Spleen (tissue), 11 donors: ENCODE results near the gene ISY1. TPM values are rescaled to one million over a fixed set of nuclear protein-coding genes. Genes with fewer than 3 reads are reported as not detected.
"Not testable (repeated sequence)": the region's sequence is repeated elsewhere in the genome, so short reads cannot be mapped to it uniquely, and the experiment has no call there.

Experiments
- DNase-seq: peaks from one replicate; pipeline ENCODE4 v3.0.0-alpha.2; 2020
- H3K27ac ChIP-seq, 8 donors: fragments of 200-600 bp; sonication (generic) in 7 of 8; 1 replicate in 4 of 8; 2 replicates in 4 of 8; pipeline versions ENCODE4 v1.5.0 to v1.8.0; 2016 to 2021; ENCODE audit warnings: inconsistent platforms in 4 of 8, mild to moderate bottlenecking in 4 of 8, moderate library complexity in 1 of 8
- H3K27me3 ChIP-seq, 7 donors: fragments of 200-600 bp; sonication (generic) in 6 of 7; replicated peaks in 1 of 7; 1 replicate in 4 of 7; 2 replicates in 3 of 7; pipeline versions ENCODE4 v1.5.0 to v1.8.0; 2016 to 2021; ENCODE audit warnings: inconsistent platforms in 3 of 7, mild to moderate bottlenecking in 1 of 7
- H3K36me3 ChIP-seq, 6 donors: fragments of 200-600 bp; sonication (generic) in 5 of 6; 1 replicate in 4 of 6; 2 replicates in 2 of 6; pipeline versions ENCODE4 v1.5.0 to v1.8.0; 2016 to 2021; ENCODE audit warnings: inconsistent platforms in 2 of 6
- H3K4me1 ChIP-seq, 6 donors: fragments of 200-600 bp; sonication (generic) in 5 of 6; 1 replicate in 3 of 6; 2 replicates in 3 of 6; pipeline versions ENCODE4 v1.5.0 to v1.8.0; 2016 to 2021; ENCODE audit warnings: inconsistent platforms in 3 of 6
- H3K4me3 ChIP-seq, 8 donors: fragments of 200-600 bp; sonication (generic) in 7 of 8; 1 replicate in 4 of 8; 2 replicates in 4 of 8; pipeline versions ENCODE4 v1.5.0 to v1.8.0; 2016 to 2021; ENCODE audit warnings: inconsistent platforms in 4 of 8, mild to moderate bottlenecking in 4 of 8, moderate library complexity in 2 of 8
- H3K9me3 ChIP-seq, 8 donors: fragments of 200-600 bp; sonication (generic) in 7 of 8; 1 replicate in 4 of 8; 2 replicates in 4 of 8; pipeline versions ENCODE4 v1.5.0 to v1.8.0; 2016 to 2021; ENCODE audit warnings: inconsistent platforms in 4 of 8
- CTCF ChIP-seq, 11 experiments: fragments of 200-600 bp in 7 of 11; fragments of 450-650 bp in 4 of 11; sonication (generic) in 4 of 11; IDR thresholded peaks in 8 of 11; conservative IDR thresholded peaks in 3 of 11; 1 replicate in 7 of 11; 2 replicates in 4 of 11; pipeline versions ENCODE4 v1.4.0 to v1.8.0; 2016 to 2021; ENCODE audit warnings: antibody characterized with exemption in 11 of 11, inconsistent platforms in 4 of 11, mild to moderate bottlenecking in 1 of 11
- POLR2A ChIP-seq, 3 donors: fragments of 450-650 bp; IDR thresholded peaks; one replicate each; pipeline ENCODE4 v1.5.1; 2017; ENCODE audit warnings: antibody characterized with exemption in 3 of 3, mild to moderate bottlenecking in 1 of 3
- POLR2AphosphoS5 ChIP-seq, 3 donors: sonication (generic); formaldehyde crosslinking; IDR thresholded peaks; one replicate each; pipeline ENCODE4 v1.5.1; 2017; ENCODE audit warnings: antibody characterized with exemption in 3 of 3
- WGBS, 5 donors: extraction: QIAGEN DNeasy Blood & Tissue Kit in 3 of 5; methylation state at CpG; one replicate each; pipeline versions ENCODE4 v1.1.5 to v1.1.7; 2013 to 2018; 5-methylcytosine and 5-hydroxymethylcytosine counted together
- intact Hi-C: fragments of 100-400 bp; cut with DNase I; formaldehyde crosslinking; loops from one replicate; pipeline ENCODE4 v1.15.0; 2023; ENCODE audit warnings: low total_unique reads
- polyA plus RNA-seq, 3 donors: library from polyadenylated mRNA; stranded (reverse); fragments of 200-250 nt; gene quantifications; one replicate each; pipeline ENCODE4 v1.2.1, GENCODE V29; 2013
- total RNA-seq, 7 donors: library from RNA; depleted of rRNA in 3 of 7; stranded (reverse); fragments of >200 nt in 3 of 7; fragmentation: NEBNext Ultra II Directional in 4 of 7; extraction: Animal tissue kit (Norgen Biotek cat#: 25700) in 4 of 7; gene quantifications; one replicate each; pipeline versions ENCODE4 v1.1.0 to v1.2.1, GENCODE V29; 2016 to 2021
- donor health status: healthy with polysubstance abuse.
- donor health status: DM: no; HTN: no; CAD: no; lungs with moderate emphysema.
- donor health status: DM: no; HTN: no; CAD: no.
- donor health status: Bipolar disorder and iron deficiency.
- donor health status: healthy.
- donor health status: DM: no; HTN: no; CAD: no.
- donor health status: DM: yes; HTN: yes; CAD: no.

Gene ISY1
- total and polyA plus RNA-seq, 10 donors, result 21.4 to 33.8 (median 27.5) TPM

- H3K9me3 ChIP-seq, result no peaks in the 10 kb centered on the region
- TF ChIP-seq POLR2A (IDR thresholded peaks at IDR 0.05) (no peak), POLR2AphosphoS5 (IDR thresholded peaks at IDR 0.05) (peak in 1 of 3 donors; percentile 23)
- peak overlapping the region in 2 of 8 donors; percentile 37 to 50 for H3K27ac ChIP-seq
- DNase-seq, result no peak
- peaks cover 0 to 88% (median 19%) of the 10 kb centered on the region in 6 donors for H3K36me3 ChIP-seq
- peaks cover 18 to 86% (median 36%) of the 10 kb centered on the region in 6 donors for H3K4me1 ChIP-seq
- 55 to 82% (median 79%) methylated on average over 3 of the region's 3 CpGs for WGBS, 5 donors
- no peak overlapping the region for H3K4me3 ChIP-seq
- intact Hi-C loops, result no loop called here
- H3K27me3 ChIP-seq, result no peaks in the 10 kb centered on the region
Observed at GRCh38 chr3:129112308-129113052, 48.4 kb downstream of the ISY1 start.

DNA sequence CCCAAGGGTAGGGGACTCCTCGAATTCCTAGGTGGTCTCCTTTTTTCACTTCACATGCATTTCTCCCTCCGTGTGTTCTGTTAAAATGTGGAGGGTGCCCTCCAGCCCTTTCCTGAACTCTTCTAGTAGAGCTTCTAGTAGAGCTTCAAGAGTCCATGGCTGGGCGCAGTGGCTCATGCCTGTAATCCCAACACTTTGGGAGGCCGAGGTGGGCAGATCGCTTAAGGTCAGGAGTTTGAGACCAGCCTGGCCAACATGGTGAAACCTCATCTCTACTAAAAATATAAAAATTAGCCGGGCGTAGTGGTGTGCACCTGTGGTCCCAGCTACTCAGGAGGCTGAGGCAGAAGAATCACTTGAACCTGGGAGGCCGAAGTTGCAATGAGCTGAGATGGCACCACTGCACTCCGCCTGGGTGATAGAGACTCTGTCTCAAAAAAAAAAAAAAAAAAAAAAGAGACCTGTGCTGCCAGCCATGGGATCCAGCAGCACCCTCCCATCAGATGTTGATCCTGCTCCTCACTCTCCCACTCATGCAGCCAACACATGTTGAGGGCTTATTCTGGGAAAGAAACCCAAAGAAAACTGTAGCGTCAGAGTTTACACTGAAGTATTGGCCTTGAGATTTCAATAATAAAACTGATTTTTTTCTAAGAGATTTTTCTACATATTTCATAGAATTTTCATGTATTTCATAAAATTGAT, 49.6 kb downstream of the ISY1 start:
- intact Hi-C loops, H3K4me3 ChIP-seq, H3K9me3 ChIP-seq, H3K27me3 ChIP-seq, H3K27ac ChIP-seq, DNase-seq: not testable (repeated sequence)
- 93 to 98% (median 96%) methylated on average over 10 of the region's 10 CpGs for WGBS, 5 donors
- H3K4me1 ChIP-seq, result peaks cover 8 to 86% (median 28%) of the 10 kb centered on the region in 6 donors
- peaks cover 0 to 96% (median 31%) of the 10 kb centered on the region in 6 donors for H3K36me3 ChIP-seq

DNA sequence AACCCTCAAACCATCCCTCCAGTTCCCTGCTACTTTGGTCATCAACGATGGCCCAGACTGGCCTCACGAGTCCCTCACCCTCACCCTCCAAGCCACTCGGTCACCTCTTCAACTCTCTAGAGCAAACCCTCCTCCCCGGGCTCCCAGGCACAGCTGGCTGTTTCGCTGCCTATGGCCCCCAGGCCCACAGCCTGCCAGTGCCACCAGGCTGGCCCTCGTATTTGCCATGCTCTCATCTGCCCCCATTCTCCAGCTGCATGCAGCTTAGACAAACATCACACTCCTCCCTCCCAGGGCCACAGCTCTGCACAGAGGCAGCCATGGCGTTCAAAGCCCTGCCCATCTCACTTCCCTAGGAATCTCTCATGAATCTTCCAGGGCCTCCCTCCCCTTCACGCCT, 53.1 kb downstream of the ISY1 start:
- peak in 2 of 3 donors; percentile 14 to 48 for TF ChIP-seq POLR2AphosphoS5 (IDR thresholded peaks at IDR 0.05)
- TF ChIP-seq POLR2A (IDR thresholded peaks at IDR 0.05), result no peak

DNA sequence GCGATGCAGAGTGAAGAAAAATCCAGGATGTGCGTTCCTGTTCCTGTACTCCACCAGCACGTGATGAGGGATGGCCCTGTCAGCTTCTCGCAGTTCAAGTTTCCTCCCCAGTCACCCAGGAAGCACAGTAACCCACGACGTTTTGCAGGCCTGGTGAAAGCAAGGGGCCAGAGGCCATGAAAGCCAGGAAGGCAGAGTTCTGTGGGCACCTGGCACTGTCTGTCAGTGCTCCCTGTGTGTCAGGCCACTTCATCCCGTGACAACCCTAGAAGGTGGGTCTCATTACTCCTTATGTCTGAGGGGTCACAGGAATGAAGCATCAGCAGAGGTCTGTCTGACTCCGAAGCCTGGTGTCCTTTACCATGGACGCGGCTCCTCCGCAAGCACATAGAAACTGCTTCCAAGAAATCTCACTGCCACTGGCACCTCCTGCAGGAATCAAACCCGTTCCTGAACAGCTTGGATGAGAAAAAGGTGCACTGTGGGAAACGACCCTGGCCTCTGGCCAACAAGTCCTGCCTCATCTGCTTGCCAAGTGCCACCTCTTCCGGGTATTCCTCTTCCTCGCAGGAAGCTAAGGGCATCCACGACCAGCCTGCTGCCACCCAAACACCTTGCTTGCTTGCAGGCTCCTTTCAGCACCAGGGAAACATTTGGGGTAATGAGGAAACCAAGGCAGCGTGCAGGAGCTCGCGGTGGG, 53.8 kb downstream of the ISY1 start:
- Histone ChIP-seq H3K4me1 (peaks cover 0 to 77% (median 10%) of the 10 kb centered on the region in 6 donors), H3K27ac (no peak overlapping the region), H3K4me3 (no peak overlapping the region), H3K36me3 (peaks cover 0 to 97% (median 26%) of the 10 kb centered on the region in 6 donors), H3K27me3 (no peaks in the 10 kb centered on the region), H3K9me3 (no peaks in the 10 kb centered on the region)
- TF ChIP-seq POLR2A (IDR thresholded peaks at IDR 0.05) (no peak), POLR2AphosphoS5 (IDR thresholded peaks at IDR 0.05) (no peak), CTCF (IDR thresholded peaks at IDR 0.05 in 8 of 11, conservative IDR thresholded peaks at IDR 0.05 in 3 of 11) (no peak)
- no peak for DNase-seq
- intact Hi-C loops, result no loop called here
- 73 to 84% (median 79%) methylated on average over 19 of the region's 19 CpGs for WGBS, 5 donors

More for the DNA sequence above, 53.1 kb downstream of the ISY1 start:
- no peak overlapping the region for H3K4me3 ChIP-seq
- DNase-seq, result no peak
- H3K36me3 ChIP-seq, result peaks cover 0 to 100% (median 26%) of the 10 kb centered on the region in 6 donors
- intact Hi-C loops, result no loop called here
- peaks cover 0 to 80% (median 14%) of the 10 kb centered on the region in 6 donors for H3K4me1 ChIP-seq
- WGBS, 5 donors, result 88 to 95% (median 93%) methylated on average over 8 of the region's 8 CpGs
- no peak overlapping the region for H3K27ac ChIP-seq
- H3K9me3 ChIP-seq, result no peaks in the 10 kb centered on the region
- H3K27me3 ChIP-seq, result no peaks in the 10 kb centered on the region

GRCh38 chr3:129106320-129106719, 54.5 kb downstream of the ISY1 start:
- TF ChIP-seq POLR2A (IDR thresholded peaks at IDR 0.05) (no peak), CTCF (IDR thresholded peaks at IDR 0.05 in 8 of 11, conservative IDR thresholded peaks at IDR 0.05 in 3 of 11) (no peak), POLR2AphosphoS5 (IDR thresholded peaks at IDR 0.05) (no peak)
- H3K36me3 ChIP-seq, result peaks cover 0 to 97% (median 26%) of the 10 kb centered on the region in 6 donors
- intact Hi-C loops, result no loop called here
- no peaks in the 10 kb centered on the region for H3K9me3 ChIP-seq
- no peak overlapping the region for H3K27ac ChIP-seq
- DNase-seq, result no peak
- 86 to 94% (median 93%) methylated on average over 4 to 5 of the region's 5 CpGs for WGBS, 5 donors
- no peak overlapping the region for H3K4me3 ChIP-seq
- H3K4me1 ChIP-seq, result peaks cover 0 to 77% (median 10%) of the 10 kb centered on the region in 6 donors
- H3K27me3 ChIP-seq, result no peaks in the 10 kb centered on the region
